GM18873 (cell line): ENCODE results near the gene INHBB.

ENCODE experiments used
- ATAC-seq: cut with Tn5 transposase; IDR thresholded peaks from one replicate; pipeline ENCODE4 v1.9.1; 2021; ENCODE audit warnings: mild to moderate bottlenecking, moderate library complexity, moderate number of reproducible peaks; ENCODE audit not compliant: unreplicated experiment, low FRiP score

INHBB gene

GRCh38 chr2:120334068-120334467 lies 11.9 kb upstream of the INHBB start:
- ATAC-seq: no peak

GRCh38 chr2:120336749-120337148 lies 9.2 kb upstream of the INHBB start:
- no peak for ATAC-seq

DNA sequence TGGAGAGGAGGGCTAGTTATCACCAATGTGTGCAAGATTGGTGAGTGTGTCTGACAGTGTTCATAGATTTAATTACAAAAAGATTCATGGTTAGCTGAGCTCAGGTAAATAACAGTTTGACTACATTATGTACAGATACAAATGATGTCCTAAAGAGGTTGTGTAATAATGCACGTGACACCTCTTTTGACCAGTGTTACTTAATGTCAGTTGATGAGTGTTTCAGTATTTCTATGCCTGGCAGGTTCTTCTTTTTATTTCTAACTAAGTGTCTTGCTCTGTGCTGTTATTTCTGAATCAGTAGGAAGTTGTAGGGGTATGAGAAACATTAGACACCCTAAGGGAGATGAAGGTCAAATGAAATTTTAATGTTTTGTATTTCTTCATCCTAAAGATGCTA lies 7.9 kb upstream of the INHBB start:
- no peak for ATAC-seq

DNA sequence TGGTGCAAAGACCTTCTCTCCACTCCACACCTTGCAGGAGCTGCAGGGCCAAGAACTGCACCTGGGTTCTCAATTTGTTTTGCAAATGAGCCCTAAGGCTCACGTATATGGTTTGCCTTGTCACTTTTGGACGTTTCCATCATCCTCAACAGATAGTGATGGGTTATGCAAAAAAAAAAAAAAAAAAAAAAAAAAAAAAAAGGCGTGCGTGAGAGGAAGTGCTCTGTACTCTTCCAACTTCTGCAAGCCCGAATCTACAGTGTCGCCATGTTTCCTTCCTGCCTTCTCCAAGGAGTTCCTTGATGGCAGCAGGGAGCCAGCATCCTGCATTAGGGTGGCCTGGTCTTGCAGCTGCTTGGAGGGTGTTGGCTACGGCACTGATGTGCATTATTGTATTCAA lies 4.0 kb upstream of the INHBB start:
- ATAC-seq: no peak

DNA sequence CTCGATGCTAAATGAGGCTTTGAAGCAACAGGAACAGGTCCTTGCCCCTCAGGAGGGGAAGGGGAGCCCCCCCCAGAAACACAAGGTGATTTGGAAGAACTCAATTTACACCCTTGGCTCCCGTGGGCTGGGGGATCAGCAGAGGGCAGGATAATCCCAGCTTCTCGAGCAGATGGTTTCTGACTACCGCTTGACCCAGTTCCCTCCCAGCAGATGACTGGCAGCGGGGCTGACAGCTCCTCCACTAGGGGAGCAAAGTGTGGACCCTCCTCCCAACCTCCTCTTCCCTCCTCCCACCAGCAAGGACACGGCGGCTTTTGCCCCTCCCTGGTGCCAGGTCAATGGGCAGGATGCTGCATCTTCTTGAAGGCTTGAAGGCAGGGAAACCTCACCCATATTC lies 3.5 kb upstream of the INHBB start:
- ATAC-seq: no peak

- no peak for ATAC-seq
Observed at GRCh38 chr2:120343100-120343432, 2.9 kb upstream of the INHBB start.

DNA sequence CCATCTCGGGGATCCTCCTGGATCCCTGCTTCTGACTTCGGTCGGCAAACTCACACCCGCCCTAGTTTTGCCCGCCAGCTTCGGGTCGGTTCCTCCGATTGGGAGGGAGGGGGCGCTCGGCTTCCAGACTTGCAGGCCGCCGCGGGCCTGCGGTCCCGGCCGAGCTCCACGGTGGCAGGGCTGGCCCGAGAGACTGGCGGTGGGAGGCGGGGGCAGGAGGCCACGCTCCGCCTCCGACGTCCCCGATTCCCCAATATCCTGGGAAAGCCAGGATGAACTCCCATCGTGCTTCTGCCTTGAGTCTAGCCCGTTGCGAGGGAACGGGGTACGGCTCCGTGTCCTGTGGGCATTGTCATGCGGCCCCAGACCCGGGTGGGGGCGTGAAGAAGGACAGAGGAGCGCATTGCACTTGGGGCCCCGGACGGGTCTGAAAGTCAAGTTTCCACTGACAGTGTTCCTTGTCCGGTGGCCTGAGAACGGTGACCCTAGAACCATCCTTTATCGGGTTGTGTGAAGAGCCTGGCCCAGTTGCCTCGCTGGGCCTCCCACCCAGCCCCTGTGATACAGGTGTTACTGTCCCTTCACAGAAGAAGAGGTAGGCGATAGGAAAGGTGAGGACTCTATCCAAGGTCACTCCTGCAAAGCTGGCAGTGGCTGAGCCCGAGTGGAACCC lies 2.4 kb upstream of the INHBB start:
- no peak for ATAC-seq

DNA sequence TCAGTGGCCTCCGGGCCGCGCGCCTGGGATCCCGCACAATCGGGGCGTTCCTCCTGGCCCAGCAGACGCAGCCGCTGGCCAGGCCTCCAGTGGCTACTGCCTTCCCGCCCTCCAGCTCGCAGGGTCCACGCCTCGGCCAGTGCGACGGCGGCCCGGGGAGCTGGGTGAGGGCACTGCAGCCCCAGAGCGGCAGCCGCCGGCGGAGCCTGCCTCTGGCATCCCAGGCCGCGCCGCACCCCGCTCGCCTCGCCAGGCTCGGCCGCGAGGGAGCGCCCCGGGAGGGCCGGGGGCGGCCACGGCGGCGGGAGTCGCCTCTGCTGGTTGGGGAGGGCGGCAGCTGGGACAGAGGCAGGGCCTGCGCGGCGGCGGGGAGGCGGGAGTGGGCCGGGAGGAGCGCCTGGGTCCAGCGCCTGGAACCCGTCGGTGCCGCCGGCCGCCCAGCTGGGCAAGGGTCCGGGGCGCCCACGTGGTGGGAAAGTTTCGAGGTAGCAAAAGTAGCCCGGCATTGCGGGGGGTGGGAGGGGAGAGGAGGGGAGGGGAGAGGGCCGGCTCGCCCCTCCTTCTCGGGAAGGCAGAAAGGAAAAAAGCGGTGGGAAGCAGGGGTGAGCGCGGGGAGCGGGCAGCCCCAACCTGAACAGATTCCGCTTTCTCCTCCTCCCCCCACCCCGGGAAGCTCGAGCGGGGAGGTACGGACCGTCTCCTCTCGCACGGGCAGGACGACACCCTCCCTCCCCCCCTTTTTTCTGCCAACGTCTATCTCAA lies 1.5 kb upstream of the INHBB start:
- ATAC-seq: no peak

DNA sequence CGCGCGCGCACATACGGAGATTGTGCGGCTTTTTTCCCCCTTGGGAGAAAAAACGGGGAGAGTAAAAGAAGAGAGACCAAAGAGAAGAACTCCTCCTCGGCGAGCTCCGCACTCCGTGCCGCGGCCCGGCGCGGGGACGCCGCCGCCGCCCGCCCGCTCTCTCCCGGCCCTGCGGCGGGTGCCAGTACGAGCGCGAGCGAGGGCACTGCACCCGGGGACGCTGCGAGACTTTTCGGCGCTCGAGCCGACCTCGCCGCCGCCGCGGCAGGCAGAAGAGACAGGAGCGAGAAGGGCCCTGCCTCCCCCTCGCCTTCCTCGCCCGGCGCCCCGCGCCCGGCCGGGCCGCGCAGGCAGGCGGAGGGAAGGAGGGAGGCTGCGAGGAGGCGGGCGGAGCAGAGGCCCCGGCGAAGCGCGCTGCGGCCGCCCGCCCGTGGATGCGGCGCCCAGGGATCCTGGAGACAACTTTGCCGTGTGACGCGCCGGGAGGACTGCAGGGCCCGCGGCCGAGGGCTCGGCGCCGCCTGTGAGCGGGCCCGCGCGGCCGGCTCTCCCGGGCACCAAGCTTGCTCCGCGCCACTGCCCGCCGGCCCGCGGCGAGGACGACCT lies 857 bp upstream of the INHBB start:
- ATAC-seq: no peak

- ATAC-seq: no peak
Observed at GRCh38 chr2:120345608-120346007, 328 bp upstream of the INHBB start.

GRCh38 chr2:120346667-120347358 lies 877 bp downstream of the INHBB start:
- no peak for ATAC-seq

GRCh38 chr2:120347396-120348060 lies 1.6 kb downstream of the INHBB start:
- ATAC-seq: no peak

DNA sequence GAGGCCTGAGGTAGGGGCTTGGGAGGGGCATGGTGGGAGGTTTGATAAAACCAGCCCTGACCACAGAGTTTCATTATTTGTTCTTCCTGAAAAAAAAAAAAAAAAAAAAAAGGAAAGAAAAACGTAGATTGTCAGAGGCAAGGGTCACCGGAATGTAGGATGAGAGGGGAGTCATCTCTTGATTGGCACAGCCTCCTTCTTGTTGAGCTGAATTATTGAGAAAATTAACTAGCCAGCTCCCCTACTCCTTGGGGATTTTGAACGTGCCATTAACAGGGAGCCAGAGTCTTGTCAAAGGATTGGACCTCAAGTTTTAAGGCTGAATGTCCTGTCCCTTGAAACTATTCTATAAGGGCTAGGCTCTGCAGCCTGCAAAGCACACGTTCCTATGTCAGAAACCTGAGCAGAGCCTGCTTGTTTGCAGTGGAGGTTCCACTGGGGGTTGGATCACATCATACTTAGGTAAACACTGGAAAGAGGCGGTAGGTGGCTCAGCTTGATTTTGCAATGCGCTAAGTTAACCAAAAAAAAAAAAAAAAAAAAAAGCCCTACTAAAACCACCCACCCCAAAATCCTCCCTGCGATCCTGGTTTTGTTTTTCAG lies 2.3 kb downstream of the INHBB start:
- no peak for ATAC-seq

DNA sequence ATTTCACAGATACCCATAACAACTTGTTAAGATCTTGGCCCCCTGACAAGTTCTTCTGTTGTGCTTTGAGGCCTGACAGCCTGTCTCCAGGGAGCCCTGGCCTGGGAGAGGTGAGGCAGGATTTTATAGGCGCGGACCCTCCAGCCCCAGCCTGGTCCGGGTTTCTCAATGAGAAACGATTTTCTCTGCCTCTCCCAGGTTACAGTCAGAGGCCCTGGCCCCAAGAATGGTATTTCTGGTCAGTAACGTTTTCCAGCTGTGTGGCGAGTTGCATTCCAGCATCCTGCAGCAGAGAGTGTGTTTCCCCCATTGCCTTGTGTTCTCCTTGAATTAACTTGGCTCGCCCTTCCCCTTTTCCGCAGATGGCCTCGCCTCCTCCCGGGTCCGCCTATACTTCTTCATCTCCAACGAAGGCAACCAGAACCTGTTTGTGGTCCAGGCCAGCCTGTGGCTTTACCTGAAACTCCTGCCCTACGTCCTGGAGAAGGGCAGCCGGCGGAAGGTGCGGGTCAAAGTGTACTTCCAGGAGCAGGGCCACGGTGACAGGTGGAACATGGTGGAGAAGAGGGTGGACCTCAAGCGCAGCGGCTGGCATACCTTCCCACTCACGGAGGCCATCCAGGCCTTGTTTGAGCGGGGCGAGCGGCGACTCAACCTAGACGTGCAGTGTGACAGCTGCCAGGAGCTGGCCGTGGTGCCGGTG lies 3.0 kb downstream of the INHBB start:
- ATAC-seq: no peak

GRCh38 chr2:120349440-120349921 lies 3.5 kb downstream of the INHBB start:
- no peak for ATAC-seq

DNA sequence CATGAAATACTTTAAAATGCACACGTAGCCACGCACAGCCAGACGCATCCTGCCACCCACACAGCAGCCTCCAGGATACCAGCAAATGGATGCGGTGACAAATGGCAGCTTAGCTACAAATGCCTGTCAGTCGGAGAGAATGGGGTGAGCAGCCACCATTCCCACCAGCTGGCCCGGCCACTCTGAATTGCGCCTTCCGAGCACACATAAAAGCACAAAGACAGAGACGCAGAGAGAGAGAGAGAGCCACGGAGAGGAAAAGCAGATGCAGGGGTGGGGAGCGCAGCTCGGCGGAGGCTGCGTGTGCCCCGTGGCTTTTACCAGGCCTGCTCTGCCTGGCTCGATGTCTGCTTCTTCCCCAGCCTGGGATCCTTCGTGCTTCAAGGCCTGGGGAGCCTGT lies 4.1 kb downstream of the INHBB start:
- ATAC-seq: no peak

- no peak for ATAC-seq
Observed at GRCh38 chr2:120350801-120351320, 4.9 kb downstream of the INHBB start.

- no peak for ATAC-seq
Observed at GRCh38 chr2:120352696-120353590, 7.0 kb downstream of the INHBB start.

GRCh38 chr2:120353591-120353898 lies 7.6 kb downstream of the INHBB start:
- no peak for ATAC-seq
